Keratinocyte (primary cell): ENCODE results near the gene EPB41L4B. TPM values are rescaled to one million over a fixed set of nuclear protein-coding genes. Genes with fewer than 3 reads are reported as not detected.

Source experiments
- DNase-seq: peaks from one replicate; pipeline ENCODE4 v3.0.0-alpha.2; 2011; ENCODE audit warnings: low read depth, missing footprints, low spot score
- FAIRE-seq: peaks from 2 replicates; lab custom pipeline; 2011; peaks lifted over from hg19 to GRCh38; lab: Jason Lieb, UNC
- H2AFZ ChIP-seq: 2 replicates; pipeline ENCODE4 v1.6.0; 2012; ENCODE audit warnings: low read length, control low read depth, inconsistent platforms; ENCODE audit not compliant: control insufficient read depth
- H3K27ac ChIP-seq: 2 replicates; pipeline ENCODE4 v1.5.1; 2011; ENCODE audit warnings: low read length; ENCODE audit not compliant: control insufficient read depth, insufficient read depth
- H3K27me3 ChIP-seq: 3 replicates; pipeline ENCODE4 v1.6.0; 2011; ENCODE audit warnings: low read length; ENCODE audit not compliant: control insufficient read depth, insufficient read depth; ENCODE audit errors: extremely low read depth
- H3K36me3 ChIP-seq, 2 experiments: 2 replicates in 1 of 2; 3 replicates in 1 of 2; pipeline ENCODE4 v1.5.1; 2011; ENCODE audit warnings: low read length in 2 of 2, mild to moderate bottlenecking in 1 of 2; ENCODE audit not compliant: control insufficient read depth in 2 of 2, insufficient read depth in 2 of 2; ENCODE audit errors: extremely low read depth in 1 of 2
- H3K4me1 ChIP-seq: 3 replicates; pipeline ENCODE4 v1.5.1; 2011; ENCODE audit warnings: low read length; ENCODE audit not compliant: control insufficient read depth, insufficient read depth; ENCODE audit errors: extremely low read depth
- H3K4me2 ChIP-seq: 3 replicates; pipeline ENCODE4 v1.6.0; 2011; ENCODE audit warnings: low read depth, low read length; ENCODE audit not compliant: control insufficient read depth, insufficient read depth; ENCODE audit errors: extremely low read depth
- H3K4me3 ChIP-seq, 3 experiments: fragments of 200-600 bp in 1 of 3; sonication (generic) in 1 of 3; 2 replicates in 2 of 3; 3 replicates in 1 of 3; pipeline ENCODE4 v1.5.1; 2011 to 2016; ENCODE audit warnings: low read length in 3 of 3, mild to moderate bottlenecking in 3 of 3, control low read depth in 2 of 3, inconsistent platforms in 1 of 3, low read depth in 1 of 3, mixed read lengths in 1 of 3, mixed run types in 1 of 3, moderate library complexity in 1 of 3; ENCODE audit not compliant: control insufficient read depth in 2 of 3, insufficient read depth in 2 of 3; ENCODE audit errors: extremely low read depth in 1 of 3
- H3K79me2 ChIP-seq: 2 replicates; pipeline ENCODE4 v1.6.0; 2012; ENCODE audit warnings: low read length; ENCODE audit not compliant: control insufficient read depth, insufficient read depth
- H3K9ac ChIP-seq: 3 replicates; pipeline ENCODE4 v1.6.0; 2011; ENCODE audit warnings: low read length; ENCODE audit not compliant: control insufficient read depth, insufficient read depth; ENCODE audit errors: extremely low read depth
- H3K9me1 ChIP-seq: 3 replicates; pipeline ENCODE4 v1.6.0; 2011; ENCODE audit warnings: low read length; ENCODE audit not compliant: control insufficient read depth, insufficient read depth; ENCODE audit errors: extremely low read depth
- H3K9me3 ChIP-seq: 2 replicates; pipeline ENCODE4 v1.5.1; 2012; ENCODE audit warnings: low read depth, low read length; ENCODE audit not compliant: control insufficient read depth
- H4K20me1 ChIP-seq: 3 replicates; pipeline ENCODE4 v1.6.0; 2011; ENCODE audit warnings: low read length; ENCODE audit not compliant: control insufficient read depth, insufficient read depth; ENCODE audit errors: extremely low read depth
- CTCF ChIP-seq, 3 experiments: IDR thresholded peaks in 1 of 3; conservative IDR thresholded peaks in 1 of 3; optimal IDR thresholded peaks in 1 of 3; 2 replicates in 2 of 3; 3 replicates in 1 of 3; pipeline versions ENCODE3 to v1.5.1; 2011; ENCODE audit warnings: low read length in 3 of 3, mild to moderate bottlenecking in 3 of 3, moderate library complexity in 2 of 3, control low read depth in 1 of 3, inconsistent platforms in 1 of 3; ENCODE audit not compliant: insufficient read depth in 2 of 3; ENCODE audit errors: extremely low read depth in 1 of 3
- EZH2 ChIP-seq: IDR thresholded peaks from one replicate; pipeline ENCODE4 v1.6.1; 2012; ENCODE audit warnings: inconsistent platforms, mild to moderate bottlenecking, low read length, moderate library complexity
- dilution Hi-C: fragments of 300-500 bp; cut with MboI; formaldehyde crosslinking; loops from one replicate; pipeline ENCODE4 v1.7.0; 2020; ENCODE audit warnings: low sequenced_read_pairs; ENCODE audit not compliant: extremely low pct_ligation_motif_present
- polyA plus RNA-seq, 5 experiments: library from polyadenylated mRNA; depleted of rRNA in 3 of 5; stranded (reverse) in 3 of 5; stranded (forward) in 1 of 5; unstranded in 1 of 5; fragments of >200 nt; gene quantifications; 1 replicate in 1 of 5; 2 replicates in 3 of 5; 3 replicates in 1 of 5; pipeline versions ENCODE4 v1.2.1 to v1.2.3, GENCODE V29; 2011 to 2012; ENCODE audit warnings: missing spikeins in 2 of 5, low read depth in 1 of 5, low replicate concordance in 1 of 5

EPB41L4B gene
- polyA plus RNA-seq, 1 donor (not counting 4 experiments of a cell fraction or from before 2014, with no cell fraction given) = 13.7 TPM

- no peaks in the 10 kb centered on the region for H3K9me1 ChIP-seq
- H2AFZ ChIP-seq = no peak overlapping the region
- peaks cover 3% of the 10 kb centered on the region for H3K79me2 ChIP-seq
- TF ChIP-seq CTCF (optimal IDR thresholded peaks at IDR 0.05 in 1 of 3, IDR thresholded peaks at IDR 0.05 in 1 of 3, conservative IDR thresholded peaks at IDR 0.05 in 1 of 3; ENCODE audit: extremely low read depth in 1 of 3, insufficient read depth in 2 of 3, low read length in 3 of 3) = no peak
- TF ChIP-seq EZH2 = no peak
- peaks cover 0 to 2% of the 10 kb centered on the region in 2 experiments for H3K36me3 ChIP-seq
- no peaks in the 10 kb centered on the region for H3K9me3 ChIP-seq
- dilution Hi-C loops = no loop called here
- H3K9ac ChIP-seq = no peak overlapping the region
- H3K4me3 ChIP-seq = no peak overlapping the region
- H3K27ac ChIP-seq = no peak overlapping the region
- no peaks in the 10 kb centered on the region for H4K20me1 ChIP-seq
- H3K4me1 ChIP-seq = peaks cover 4% of the 10 kb centered on the region
- H3K27me3 ChIP-seq = no peaks in the 10 kb centered on the region
- H3K4me2 ChIP-seq = no peak overlapping the region
- no peak for DNase-seq
- FAIRE-seq = no peak
These were observed 13.2 kb downstream of the EPB41L4B start for GRCh38 chr9:109307380-109308240.

GRCh38 chr9:109305801-109306200, 15.1 kb downstream of the EPB41L4B start:
- dilution Hi-C loops = no loop called here
- TF ChIP-seq EZH2 = no peak
- TF ChIP-seq CTCF (optimal IDR thresholded peaks at IDR 0.05 in 1 of 3, IDR thresholded peaks at IDR 0.05 in 1 of 3, conservative IDR thresholded peaks at IDR 0.05 in 1 of 3; ENCODE audit: extremely low read depth in 1 of 3, insufficient read depth in 2 of 3, low read length in 3 of 3) = no peak
- no peaks in the 10 kb centered on the region for H4K20me1 ChIP-seq
- no peak for FAIRE-seq
- H3K4me1 ChIP-seq = peaks cover 4% of the 10 kb centered on the region
- peaks cover 3% of the 10 kb centered on the region for H3K79me2 ChIP-seq
- no peak overlapping the region for H3K9ac ChIP-seq
- no peak overlapping the region for H2AFZ ChIP-seq
- H3K4me2 ChIP-seq = no peak overlapping the region
- H3K27ac ChIP-seq = no peak overlapping the region
- no peaks in the 10 kb centered on the region for H3K9me1 ChIP-seq
- H3K36me3 ChIP-seq = no peaks in the 10 kb centered on the region
- no peaks in the 10 kb centered on the region for H3K27me3 ChIP-seq
- no peak overlapping the region for H3K4me3 ChIP-seq
- no peak for DNase-seq
- no peaks in the 10 kb centered on the region for H3K9me3 ChIP-seq
